GM19455 (cell line): ENCODE data around the gene MYRFL.
A peak's percentile ranks its signal among the peaks of the same experiment; 100 is the strongest.

Experiments
- ATAC-seq: cut with Tn5 transposase; IDR thresholded peaks from one replicate; pipeline ENCODE4 v1.9.1; 2021; ENCODE audit not compliant: unreplicated experiment

The MYRFL gene

DNA sequence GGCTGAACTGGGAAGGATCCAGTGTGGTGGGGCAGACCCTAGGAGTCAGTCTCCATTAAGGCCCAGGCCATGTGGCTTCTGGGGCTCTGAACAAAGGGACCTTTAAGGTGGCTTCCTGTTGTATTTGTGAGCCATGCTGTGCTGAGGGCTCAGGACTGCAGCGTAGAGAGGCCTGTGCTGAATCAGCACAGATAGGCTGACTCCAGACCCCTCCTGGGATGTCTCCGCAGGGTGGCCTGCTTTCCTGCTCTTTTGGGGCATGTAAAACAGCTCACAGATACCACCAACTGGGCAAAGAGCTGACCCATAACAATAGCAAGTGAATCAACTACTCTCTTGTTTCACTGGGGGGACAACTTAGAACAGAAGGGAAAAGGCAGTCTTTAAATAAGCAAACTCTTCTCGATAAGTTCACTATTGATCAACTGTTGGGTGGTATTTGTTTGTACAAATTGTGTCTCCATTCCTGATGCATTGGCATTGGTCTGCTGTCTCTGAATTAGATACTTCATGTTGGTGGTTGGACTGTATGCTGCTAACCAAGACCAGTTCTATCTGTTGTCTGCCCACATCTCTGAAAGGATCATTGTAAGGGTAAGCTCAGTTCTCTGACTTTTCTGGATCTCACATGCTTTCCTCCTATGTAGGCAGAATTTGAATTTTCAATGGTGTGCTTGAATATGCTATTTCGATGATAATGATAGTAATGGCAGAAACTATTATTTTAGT lies 71.8 kb downstream of the MYRFL start:
- ATAC-seq: no peak

GRCh38 chr12:69897744-69898143 lies 72.7 kb downstream of the MYRFL start:
- ATAC-seq: no peak

GRCh38 chr12:69898236-69898635 lies 73.2 kb downstream of the MYRFL start:
- no peak for ATAC-seq

GRCh38 chr12:69900720-69901131 lies 75.7 kb downstream of the MYRFL start:
- ATAC-seq: peak; percentile 64

- no peak for ATAC-seq
Measured at GRCh38 chr12:69901221-69901905, 76.3 kb downstream of the MYRFL start.

DNA sequence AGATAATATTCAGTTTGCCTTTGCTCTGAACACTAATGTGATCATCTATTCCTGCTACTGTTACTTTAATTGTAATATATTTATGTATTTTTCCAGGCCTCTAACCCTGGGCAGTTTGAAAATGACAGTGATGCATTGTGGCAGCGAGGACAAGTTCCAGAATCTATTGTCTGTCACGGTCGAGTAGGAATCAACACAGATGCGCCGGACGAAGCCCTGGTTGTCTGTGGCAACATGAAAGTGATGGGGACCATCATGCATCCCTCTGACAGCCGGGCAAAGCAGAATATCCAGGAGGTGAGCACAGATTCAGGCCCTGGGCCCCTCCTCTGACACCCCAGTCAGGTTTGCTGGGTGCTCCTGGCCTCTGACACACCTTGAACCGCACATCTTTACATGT lies 78.5 kb downstream of the MYRFL start:
- ATAC-seq: no peak

DNA sequence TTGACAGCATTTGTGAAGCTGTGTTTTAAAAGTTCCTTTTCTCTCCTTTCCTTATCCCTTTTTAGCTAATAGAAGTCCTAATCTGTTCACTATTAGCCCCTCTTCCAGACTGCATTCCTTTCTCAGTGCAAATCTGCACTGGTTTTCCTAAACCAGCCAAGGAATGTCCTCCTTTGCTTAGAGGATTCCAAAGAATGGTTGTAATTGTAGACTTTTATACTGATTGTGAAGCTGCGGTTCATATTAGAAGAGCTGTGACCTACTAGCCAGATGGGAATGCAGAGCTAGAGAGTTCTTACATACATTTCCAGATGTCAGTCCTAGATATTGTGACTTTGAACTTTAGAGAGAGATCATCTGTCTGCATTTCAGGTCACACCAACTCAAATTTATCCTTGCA lies 79.8 kb downstream of the MYRFL start:
- ATAC-seq: no peak

- no peak for ATAC-seq
Measured at GRCh38 chr12:69905801-69906200, 80.8 kb downstream of the MYRFL start.

DNA sequence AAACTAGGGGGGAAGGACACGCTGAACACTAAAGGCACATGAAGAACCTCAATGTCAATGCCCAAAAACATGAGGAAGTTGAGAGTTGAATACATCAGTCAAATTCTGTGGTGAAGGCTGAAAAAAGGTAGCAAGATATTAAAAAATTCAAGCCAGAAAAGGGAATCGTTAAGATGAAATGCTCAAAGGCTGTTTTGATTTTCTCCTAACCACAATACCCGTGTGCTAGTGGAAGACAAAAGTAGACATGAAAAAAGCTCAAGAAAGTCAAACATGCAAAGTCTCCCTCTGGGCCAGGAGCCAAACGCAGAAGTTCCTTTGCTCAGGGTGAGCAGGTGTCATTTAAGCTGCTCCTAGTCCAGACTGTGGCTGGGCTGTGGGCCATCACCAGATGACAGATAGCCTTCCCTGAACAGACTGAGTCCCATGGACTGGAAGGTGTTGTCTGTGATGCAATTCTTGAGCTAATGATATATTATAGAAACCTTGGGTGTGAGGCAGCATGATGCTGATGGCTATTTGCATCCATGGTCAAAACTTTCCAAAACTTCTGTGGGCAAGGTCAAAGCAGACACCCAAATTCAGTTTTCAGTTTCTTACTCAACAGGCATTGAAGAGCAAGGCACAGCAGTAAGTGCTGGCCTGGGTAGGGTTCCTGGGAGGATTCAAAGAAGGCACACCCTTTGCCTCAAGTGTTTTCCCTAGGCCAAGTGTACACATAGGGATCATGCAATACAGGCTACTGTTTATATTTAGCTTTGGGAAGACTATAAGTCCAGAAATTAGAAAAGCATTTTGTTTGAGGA lies 81.6 kb downstream of the MYRFL start:
- ATAC-seq: peak; percentile 91

GRCh38 chr12:69908203-69908602 lies 83.2 kb downstream of the MYRFL start:
- no peak for ATAC-seq

GRCh38 chr12:69910694-69911093 lies 85.7 kb downstream of the MYRFL start:
- ATAC-seq: no peak

GRCh38 chr12:69913526-69913925 lies 88.5 kb downstream of the MYRFL start:
- no peak for ATAC-seq

- ATAC-seq: no peak
Measured at GRCh38 chr12:69915964-69916363, 90.9 kb downstream of the MYRFL start.

GRCh38 chr12:69916544-69917235 lies 91.7 kb downstream of the MYRFL start:
- ATAC-seq: no peak

DNA sequence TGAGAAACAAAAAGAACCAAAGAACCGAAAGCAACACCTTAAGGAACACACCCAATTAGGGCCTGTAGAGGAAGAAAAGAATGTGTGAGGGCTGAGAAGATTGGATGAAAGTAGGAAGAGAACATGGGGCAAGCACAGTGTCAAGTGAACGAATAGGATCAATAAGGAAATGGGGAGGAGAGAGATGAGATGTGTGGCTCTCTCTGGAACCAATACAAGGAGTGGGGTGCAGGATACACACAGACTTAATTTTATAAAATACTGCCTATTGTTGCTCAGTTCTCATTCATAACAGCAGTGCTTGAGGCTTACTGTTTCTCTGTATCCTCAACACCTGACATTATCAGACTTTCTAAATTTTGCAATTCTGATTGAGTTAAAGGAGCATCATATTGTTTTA lies 93.3 kb downstream of the MYRFL start:
- ATAC-seq: no peak

DNA sequence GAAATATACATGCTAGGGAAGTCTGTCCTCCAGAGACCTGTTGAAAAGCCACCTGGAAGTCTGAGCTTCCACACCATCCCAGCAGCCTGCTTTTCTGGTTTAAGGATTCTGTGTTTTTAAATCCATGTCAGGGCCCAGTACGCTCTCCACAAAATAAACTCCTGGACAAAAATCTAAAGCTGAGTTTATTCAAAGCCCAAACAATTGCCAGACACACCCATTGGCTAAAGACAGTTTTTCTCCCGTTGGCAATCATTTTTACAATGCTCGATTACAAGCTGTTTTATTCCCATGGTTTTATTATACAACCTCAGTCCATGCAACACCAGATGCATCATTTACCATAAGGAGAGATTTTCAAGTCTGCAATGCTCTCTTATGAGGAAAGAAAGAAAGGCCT lies 94.5 kb downstream of the MYRFL start:
- no peak for ATAC-seq

DNA sequence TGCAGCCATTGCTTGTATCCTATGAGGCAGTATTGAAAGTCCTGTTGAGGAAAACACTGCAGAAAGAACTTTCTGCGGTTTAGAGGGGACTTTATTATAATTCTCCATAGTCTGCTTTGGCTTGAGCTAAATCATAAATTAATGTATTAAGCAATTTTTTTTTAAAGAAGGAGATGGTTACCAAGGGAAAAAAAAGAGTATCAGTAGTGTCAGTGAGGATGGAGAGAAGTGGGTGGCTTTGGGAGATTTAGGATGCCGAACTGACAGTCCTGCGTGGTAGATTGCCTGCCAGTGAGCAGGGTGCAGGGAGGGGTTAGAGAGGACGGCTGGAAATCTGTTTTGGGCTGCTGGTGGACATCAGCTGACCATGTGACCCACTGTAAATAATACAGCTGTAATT lies 96.8 kb downstream of the MYRFL start:
- ATAC-seq: no peak

GRCh38 chr12:69922999-69923398 lies 98.0 kb downstream of the MYRFL start:
- ATAC-seq: no peak

DNA sequence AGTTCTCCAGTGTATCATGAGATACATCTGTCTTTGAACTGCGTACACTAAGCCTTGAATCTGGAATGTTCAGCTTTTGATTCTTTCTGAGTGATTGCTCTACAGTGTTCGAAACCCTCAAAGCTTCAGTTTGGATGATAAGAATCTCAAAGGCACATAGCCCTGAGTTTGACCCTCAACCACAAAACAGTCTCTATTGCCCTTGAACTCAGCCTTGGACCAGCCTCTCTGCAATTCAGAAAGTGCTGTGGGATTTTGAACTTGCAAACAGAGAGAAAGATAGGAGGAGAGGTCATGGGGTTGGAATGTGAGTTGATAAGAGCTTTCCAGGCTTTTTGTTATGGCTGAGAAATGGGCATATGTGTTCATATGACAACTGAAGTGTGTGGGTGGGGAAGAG lies 100.3 kb downstream of the MYRFL start:
- no peak for ATAC-seq

DNA sequence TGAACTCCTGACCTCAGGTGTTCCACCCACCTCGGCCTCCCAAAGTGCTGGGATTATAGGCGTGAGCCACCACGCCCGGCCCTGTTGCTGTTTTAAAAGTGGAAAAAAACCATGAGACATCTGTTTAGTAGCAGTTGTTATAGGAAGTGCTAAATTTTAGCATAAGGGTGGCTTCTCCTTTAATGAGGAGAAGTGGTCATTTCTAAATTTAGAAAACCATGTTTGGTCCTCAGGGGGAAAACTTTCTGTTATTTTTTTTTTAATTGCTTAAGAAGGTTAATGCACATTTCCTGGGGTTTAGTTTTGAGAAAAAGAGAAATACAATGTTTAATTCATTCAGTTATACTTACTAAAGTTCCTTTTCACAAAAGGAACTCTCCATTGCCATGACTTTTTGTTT lies 102.1 kb downstream of the MYRFL start:
- no peak for ATAC-seq

DNA sequence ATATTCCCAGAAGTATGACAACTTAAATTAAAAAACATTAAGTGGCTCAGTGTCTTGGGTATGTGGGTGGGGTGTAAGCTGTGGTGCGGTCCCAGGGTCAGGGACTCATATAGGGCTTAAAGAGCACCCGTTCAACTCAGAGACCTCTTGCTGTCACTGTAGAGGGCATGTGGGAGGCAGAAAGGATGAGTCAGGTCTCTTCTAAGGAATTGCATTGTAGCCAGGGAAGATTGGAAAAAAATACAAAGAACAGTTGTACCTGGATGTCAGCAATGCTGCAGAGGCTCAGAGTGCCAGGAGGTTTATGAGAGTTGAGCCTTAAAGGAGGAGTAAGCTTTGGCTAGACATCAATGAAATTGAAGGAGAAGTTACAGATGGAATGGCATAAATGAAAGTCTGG lies 104.1 kb downstream of the MYRFL start:
- ATAC-seq: no peak
